ENCODE results near the gene MXRA8.

Gene MXRA8

GRCh38 chr1:1306070-1306660, 52.2 kb downstream of the MXRA8 start:
- peak overlapping the region; percentile 96 for H3K27ac ChIP-seq
- TF ChIP-seq, protein P1, sequence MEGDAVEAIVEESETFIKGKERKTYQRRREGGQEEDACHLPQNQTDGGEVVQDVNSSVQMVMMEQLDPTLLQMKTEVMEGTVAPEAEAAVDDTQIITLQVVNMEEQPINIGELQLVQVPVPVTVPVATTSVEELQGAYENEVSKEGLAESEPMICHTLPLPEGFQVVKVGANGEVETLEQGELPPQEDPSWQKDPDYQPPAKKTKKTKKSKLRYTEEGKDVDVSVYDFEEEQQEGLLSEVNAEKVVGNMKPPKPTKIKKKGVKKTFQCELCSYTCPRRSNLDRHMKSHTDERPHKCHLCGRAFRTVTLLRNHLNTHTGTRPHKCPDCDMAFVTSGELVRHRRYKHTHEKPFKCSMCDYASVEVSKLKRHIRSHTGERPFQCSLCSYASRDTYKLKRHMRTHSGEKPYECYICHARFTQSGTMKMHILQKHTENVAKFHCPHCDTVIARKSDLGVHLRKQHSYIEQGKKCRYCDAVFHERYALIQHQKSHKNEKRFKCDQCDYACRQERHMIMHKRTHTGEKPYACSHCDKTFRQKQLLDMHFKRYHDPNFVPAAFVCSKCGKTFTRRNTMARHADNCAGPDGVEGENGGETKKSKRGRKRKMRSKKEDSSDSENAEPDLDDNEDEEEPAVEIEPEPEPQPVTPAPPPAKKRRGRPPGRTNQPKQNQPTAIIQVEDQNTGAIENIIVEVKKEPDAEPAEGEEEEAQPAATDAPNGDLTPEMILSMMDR (IDR thresholded peaks at IDR 0.05) = no peak
- no peak for TF ChIP-seq ZFX (IDR thresholded peaks at IDR 0.05; ENCODE audit: borderline replicate concordance)

DNA sequence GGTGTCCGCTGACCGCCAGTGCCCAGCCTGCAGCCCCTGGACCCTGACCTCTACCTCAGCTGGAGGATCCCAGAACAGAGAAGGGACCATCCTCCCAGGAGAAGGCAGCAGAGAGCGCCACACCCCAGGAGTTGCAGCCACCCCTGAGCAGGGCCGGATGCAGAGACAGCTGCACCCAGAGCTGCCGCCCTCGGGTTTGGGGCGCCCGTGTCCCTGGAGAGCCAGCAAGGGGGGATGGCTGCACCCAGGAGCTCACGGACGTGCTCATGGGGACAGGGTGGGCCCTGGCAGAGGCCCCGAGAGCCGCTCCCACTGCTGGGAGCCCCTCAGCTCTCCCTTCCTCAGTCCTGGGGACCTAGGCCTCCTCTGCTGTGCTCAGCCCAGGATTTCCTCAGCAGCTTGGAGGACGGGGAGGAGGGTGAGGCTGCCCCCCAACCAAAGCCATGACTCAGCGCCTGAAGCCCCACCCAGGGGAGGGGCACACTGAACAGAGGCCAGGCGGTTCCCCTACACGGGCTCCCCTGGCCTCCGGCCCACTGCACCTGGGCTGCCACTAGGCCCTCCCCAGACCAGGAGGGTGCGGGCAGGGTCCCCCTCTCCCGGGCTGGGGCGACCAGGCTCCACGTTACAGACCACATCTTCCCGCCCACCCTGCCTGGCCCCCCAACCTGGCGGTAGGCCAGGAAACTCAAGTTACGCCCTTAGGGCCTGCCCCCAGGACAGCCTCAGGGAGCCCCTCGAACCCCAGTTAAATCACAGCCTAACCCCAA, 52.9 kb downstream of the MXRA8 start:
- peak overlapping the region; percentile 96 for H3K27ac ChIP-seq

GRCh38 chr1:1304331-1305299, 53.7 kb downstream of the MXRA8 start:
- H3K27ac ChIP-seq = peak overlapping the region; percentile 96; the same call in 1 of the 2 replicates
- TF ChIP-seq ZFX (IDR thresholded peaks at IDR 0.05; ENCODE audit: borderline replicate concordance) = no peak
- TF ChIP-seq, protein P1 (IDR thresholded peaks at IDR 0.05) = no peak

More for the DNA sequence above, 52.9 kb downstream of the MXRA8 start:
- TF ChIP-seq, protein P1 (IDR thresholded peaks at IDR 0.05) = no peak
- no peak for TF ChIP-seq ZFX (IDR thresholded peaks at IDR 0.05; ENCODE audit: borderline replicate concordance)

DNA sequence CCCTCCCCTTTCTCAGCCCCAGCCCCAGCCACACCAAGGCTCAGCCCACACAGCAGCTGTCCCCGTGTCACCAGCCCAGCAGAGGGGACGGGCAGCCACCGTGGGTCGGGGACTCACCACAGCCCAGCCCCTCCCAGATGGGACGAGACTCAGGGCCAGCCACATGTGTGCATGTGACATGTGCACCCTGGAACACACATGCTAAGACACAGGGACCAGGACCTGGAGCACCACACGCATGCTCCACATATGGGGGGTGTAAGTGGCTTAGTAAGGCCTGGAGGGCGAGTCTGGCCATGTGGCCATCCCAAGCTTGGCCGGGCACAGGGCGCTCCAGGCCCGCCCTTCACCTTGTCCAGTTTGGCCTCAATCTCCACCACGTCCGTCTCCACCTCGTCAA, 54.6 kb downstream of the MXRA8 start:
- TF ChIP-seq ZFX (IDR thresholded peaks at IDR 0.05; ENCODE audit: borderline replicate concordance) = no peak
- TF ChIP-seq, protein P1 (IDR thresholded peaks at IDR 0.05) = no peak
- H3K27ac ChIP-seq = no peak overlapping the region

- TF ChIP-seq, protein P1 (IDR thresholded peaks at IDR 0.05) = no peak
- no peak overlapping the region for H3K27ac ChIP-seq
These were observed 55.3 kb downstream of the MXRA8 start for GRCh38 chr1:1302951-1303509.
